HEK293 (cell line): ENCODE data around the gene PARK7.

Experiments
- GLI2 ChIP-seq: fragments of 450-650 bp; formaldehyde crosslinking; IDR thresholded peaks from 2 replicates; pipeline ENCODE4; 2017; ENCODE audit warnings: missing biosample characterization, missing genetic modification characterization, low read depth, borderline replicate concordance
- ZNF138 ChIP-seq: fragments of 450-650 bp; formaldehyde crosslinking; IDR thresholded peaks from 2 replicates; pipeline ENCODE4 v1.5.1; 2016; ENCODE audit warnings: missing biosample characterization, missing genetic modification characterization, borderline replicate concordance
- ZNF501 ChIP-seq: fragments of 450-650 bp; formaldehyde crosslinking; IDR thresholded peaks from 2 replicates; pipeline ENCODE4 v1.5.1; 2016; ENCODE audit warnings: missing biosample characterization, missing genetic modification characterization
- ZNF510 ChIP-seq: fragments of 450-650 bp; formaldehyde crosslinking; IDR thresholded peaks from 2 replicates; pipeline ENCODE4 v1.5.1; 2018; ENCODE audit warnings: mild to moderate bottlenecking, missing genetic modification characterization, missing biosample characterization; ENCODE audit not compliant: insufficient replicate concordance
- TF ChIP-seq, protein P1 (sequence below): fragments of 450-650 bp; formaldehyde crosslinking; conservative IDR thresholded peaks from 2 replicates; pipeline ENCODE4 v1.5.1; 2016; ENCODE audit warnings: low read depth, missing biosample characterization, missing genetic modification characterization
- TF ChIP-seq, protein P2 (sequence below): fragments of 450-650 bp; formaldehyde crosslinking; IDR thresholded peaks from 2 replicates; pipeline ENCODE4 v1.5.1; 2016; ENCODE audit warnings: missing biosample characterization, missing genetic modification characterization
- TF ChIP-seq, protein P3 (sequence below): sonication (generic); formaldehyde crosslinking; IDR thresholded peaks from 2 replicates; pipeline ENCODE4 v1.8.1; 2022; ENCODE audit warnings: mild to moderate bottlenecking, moderate library complexity, missing genetic modification reagents

DNA sequence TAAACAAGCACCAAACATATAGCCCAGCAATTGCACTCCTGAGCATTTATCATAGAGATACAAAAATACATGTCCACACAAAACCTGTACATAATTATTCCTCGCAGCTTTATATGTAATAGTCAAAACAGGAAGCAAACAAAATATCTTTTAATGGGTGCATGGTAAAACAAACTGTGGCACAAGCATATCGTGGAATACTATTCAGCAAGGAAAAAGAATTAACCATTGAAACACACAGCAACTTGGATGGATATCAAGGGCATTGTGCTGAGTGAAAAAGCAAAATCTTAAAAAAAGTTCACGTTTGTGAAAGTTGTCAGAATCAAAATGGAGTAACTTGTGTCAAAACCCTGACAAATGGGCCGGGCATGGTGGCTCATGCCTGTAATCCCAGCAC lies 33.3 kb upstream of the PARK7 start:
- TF ChIP-seq ZNF510 (tag by site-specific recombination): no peak
- TF ChIP-seq ZNF501: no peak
- no peak for TF ChIP-seq GLI2 (tag by site-specific recombination)
- TF ChIP-seq, protein P1, sequence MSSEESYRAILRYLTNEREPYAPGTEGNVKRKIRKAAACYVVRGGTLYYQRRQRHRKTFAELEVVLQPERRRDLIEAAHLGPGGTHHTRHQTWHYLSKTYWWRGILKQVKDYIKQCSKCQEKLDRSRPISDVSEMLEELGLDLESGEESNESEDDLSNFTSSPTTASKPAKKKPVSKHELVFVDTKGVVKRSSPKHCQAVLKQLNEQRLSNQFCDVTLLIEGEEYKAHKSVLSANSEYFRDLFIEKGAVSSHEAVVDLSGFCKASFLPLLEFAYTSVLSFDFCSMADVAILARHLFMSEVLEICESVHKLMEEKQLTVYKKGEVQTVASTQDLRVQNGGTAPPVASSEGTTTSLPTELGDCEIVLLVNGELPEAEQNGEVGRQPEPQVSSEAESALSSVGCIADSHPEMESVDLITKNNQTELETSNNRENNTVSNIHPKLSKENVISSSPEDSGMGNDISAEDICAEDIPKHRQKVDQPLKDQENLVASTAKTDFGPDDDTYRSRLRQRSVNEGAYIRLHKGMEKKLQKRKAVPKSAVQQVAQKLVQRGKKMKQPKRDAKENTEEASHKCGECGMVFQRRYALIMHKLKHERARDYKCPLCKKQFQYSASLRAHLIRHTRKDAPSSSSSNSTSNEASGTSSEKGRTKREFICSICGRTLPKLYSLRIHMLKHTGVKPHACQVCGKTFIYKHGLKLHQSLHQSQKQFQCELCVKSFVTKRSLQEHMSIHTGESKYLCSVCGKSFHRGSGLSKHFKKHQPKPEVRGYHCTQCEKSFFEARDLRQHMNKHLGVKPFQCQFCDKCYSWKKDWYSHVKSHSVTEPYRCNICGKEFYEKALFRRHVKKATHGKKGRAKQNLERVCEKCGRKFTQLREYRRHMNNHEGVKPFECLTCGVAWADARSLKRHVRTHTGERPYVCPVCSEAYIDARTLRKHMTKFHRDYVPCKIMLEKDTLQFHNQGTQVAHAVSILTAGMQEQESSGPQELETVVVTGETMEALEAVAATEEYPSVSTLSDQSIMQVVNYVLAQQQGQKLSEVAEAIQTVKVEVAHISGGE: no peak
- TF ChIP-seq, protein P2, sequence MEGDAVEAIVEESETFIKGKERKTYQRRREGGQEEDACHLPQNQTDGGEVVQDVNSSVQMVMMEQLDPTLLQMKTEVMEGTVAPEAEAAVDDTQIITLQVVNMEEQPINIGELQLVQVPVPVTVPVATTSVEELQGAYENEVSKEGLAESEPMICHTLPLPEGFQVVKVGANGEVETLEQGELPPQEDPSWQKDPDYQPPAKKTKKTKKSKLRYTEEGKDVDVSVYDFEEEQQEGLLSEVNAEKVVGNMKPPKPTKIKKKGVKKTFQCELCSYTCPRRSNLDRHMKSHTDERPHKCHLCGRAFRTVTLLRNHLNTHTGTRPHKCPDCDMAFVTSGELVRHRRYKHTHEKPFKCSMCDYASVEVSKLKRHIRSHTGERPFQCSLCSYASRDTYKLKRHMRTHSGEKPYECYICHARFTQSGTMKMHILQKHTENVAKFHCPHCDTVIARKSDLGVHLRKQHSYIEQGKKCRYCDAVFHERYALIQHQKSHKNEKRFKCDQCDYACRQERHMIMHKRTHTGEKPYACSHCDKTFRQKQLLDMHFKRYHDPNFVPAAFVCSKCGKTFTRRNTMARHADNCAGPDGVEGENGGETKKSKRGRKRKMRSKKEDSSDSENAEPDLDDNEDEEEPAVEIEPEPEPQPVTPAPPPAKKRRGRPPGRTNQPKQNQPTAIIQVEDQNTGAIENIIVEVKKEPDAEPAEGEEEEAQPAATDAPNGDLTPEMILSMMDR: no peak
- TF ChIP-seq, protein P3, sequence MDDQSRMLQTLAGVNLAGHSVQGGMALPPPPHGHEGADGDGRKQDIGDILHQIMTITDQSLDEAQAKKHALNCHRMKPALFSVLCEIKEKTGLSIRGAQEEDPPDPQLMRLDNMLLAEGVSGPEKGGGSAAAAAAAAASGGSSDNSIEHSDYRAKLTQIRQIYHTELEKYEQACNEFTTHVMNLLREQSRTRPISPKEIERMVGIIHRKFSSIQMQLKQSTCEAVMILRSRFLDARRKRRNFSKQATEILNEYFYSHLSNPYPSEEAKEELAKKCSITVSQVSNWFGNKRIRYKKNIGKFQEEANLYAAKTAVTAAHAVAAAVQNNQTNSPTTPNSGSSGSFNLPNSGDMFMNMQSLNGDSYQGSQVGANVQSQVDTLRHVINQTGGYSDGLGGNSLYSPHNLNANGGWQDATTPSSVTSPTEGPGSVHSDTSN: no peak
- TF ChIP-seq ZNF138 (tag by site-specific recombination): no peak
